Measurements from ENCODE around the gene SEC24A.

DNA sequence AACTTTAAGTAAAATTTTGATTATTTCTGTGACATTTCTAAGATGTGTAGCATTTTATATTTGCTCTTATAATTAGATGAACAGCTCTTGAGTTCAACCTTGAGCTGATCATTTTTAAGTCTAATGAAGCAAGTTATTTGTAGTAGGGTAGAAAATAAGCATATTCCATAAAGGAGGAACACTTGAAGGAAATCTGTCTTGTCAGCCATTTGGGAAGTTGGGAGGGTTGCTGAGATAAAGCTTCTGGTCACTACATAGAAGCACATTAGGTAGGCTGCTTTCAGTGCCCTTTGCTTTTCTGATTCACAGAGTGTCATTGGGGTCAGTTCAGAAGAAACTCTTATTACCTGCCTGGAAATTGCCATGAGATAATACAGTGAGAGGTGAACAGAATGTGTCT, 44.1 kb downstream of the SEC24A start:
- TF ChIP-seq, protein P1, sequence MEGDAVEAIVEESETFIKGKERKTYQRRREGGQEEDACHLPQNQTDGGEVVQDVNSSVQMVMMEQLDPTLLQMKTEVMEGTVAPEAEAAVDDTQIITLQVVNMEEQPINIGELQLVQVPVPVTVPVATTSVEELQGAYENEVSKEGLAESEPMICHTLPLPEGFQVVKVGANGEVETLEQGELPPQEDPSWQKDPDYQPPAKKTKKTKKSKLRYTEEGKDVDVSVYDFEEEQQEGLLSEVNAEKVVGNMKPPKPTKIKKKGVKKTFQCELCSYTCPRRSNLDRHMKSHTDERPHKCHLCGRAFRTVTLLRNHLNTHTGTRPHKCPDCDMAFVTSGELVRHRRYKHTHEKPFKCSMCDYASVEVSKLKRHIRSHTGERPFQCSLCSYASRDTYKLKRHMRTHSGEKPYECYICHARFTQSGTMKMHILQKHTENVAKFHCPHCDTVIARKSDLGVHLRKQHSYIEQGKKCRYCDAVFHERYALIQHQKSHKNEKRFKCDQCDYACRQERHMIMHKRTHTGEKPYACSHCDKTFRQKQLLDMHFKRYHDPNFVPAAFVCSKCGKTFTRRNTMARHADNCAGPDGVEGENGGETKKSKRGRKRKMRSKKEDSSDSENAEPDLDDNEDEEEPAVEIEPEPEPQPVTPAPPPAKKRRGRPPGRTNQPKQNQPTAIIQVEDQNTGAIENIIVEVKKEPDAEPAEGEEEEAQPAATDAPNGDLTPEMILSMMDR (IDR thresholded peaks at IDR 0.05; ENCODE audit: poor library complexity): no peak
- no peak for TF ChIP-seq EZH2 (IDR thresholded peaks at IDR 0.05; ENCODE audit: borderline replicate concordance)
